Astrocyte of the spinal cord (primary cell): ENCODE measurements around the gene ABLIM2.

Experiments used
- DNase-seq: peaks from one replicate; pipeline ENCODE4 v3.0.0; 2011; ENCODE audit warnings: low read depth, low spot score
- H3K4me3 ChIP-seq: 2 replicates; pipeline ENCODE4 v1.5.1; 2011; ENCODE audit warnings: low read depth, mild to moderate bottlenecking, low read length, moderate library complexity
- CTCF ChIP-seq: IDR thresholded peaks from 2 replicates; pipeline ENCODE4 v1.5.1; 2012; ENCODE audit warnings: low read depth, mild to moderate bottlenecking, low read length, inconsistent platforms
- in situ Hi-C: cut with HindIII; loops from 2 replicates; pipeline ENCODE4 v1.10.0; 2017; ENCODE audit warnings: low sequenced_read_pairs

The ABLIM2 gene

GRCh38 chr4:8170341-8170740 is 11.7 kb upstream of the ABLIM2 start:
- in situ Hi-C loops: no loop called here

GRCh38 chr4:8169763-8170162 is 11.2 kb upstream of the ABLIM2 start:
- in situ Hi-C loops: no loop called here
- no peak for TF ChIP-seq CTCF
- no peak for DNase-seq
- H3K4me3 ChIP-seq: no peak overlapping the region

More at GRCh38 chr4:8170341-8170740, 11.7 kb upstream of the ABLIM2 start:
- no peak for DNase-seq
- H3K4me3 ChIP-seq: no peak overlapping the region
- TF ChIP-seq CTCF: no peak

- TF ChIP-seq CTCF: no peak
- no peak overlapping the region for H3K4me3 ChIP-seq
- no peak for DNase-seq
- in situ Hi-C loops: no loop called here
Measured at GRCh38 chr4:8168832-8169598, 10.4 kb upstream of the ABLIM2 start.

- DNase-seq: no peak
- H3K4me3 ChIP-seq: no peak overlapping the region
- in situ Hi-C loops: no loop called here
- peak; percentile 38 for TF ChIP-seq CTCF
Measured at GRCh38 chr4:8168232-8168631, 9.6 kb upstream of the ABLIM2 start.

- DNase-seq: no peak
- TF ChIP-seq CTCF: no peak
- no peak overlapping the region for H3K4me3 ChIP-seq
- in situ Hi-C loops: no loop called here
Measured at GRCh38 chr4:8167815-8168214, 9.2 kb upstream of the ABLIM2 start.

- no peak overlapping the region for H3K4me3 ChIP-seq
- no peak for TF ChIP-seq CTCF
- in situ Hi-C loops: no loop called here
- no peak for DNase-seq
Measured at GRCh38 chr4:8167291-8167690, 8.7 kb upstream of the ABLIM2 start.
